Heart left ventricle (tissue), 16 donors: Measurements from ENCODE around the gene ELMO3. TPM values are rescaled to one million over a fixed set of nuclear protein-coding genes. Genes with fewer than 3 reads are reported as not detected.

Experiments
- ATAC-seq, 4 donors: fragments of 200-7000 bp; cut with Tn5 transposase; one replicate each; pipeline ENCODE4 v1.9.1; 2020 to 2022; ENCODE audit warnings: moderate library complexity in 4 of 4, mild to moderate bottlenecking in 3 of 4, moderate number of reproducible peaks in 1 of 4
- DNase-seq, 5 donors: peaks; one replicate each; pipeline ENCODE4 v3.0.0-alpha.2; 2020
- H3K27ac ChIP-seq, 12 donors: fragments of 200-600 bp; sonication (generic) in 4 of 12; one replicate each; pipeline versions ENCODE4 v1.5.0 to v1.8.0; 2016 to 2022; ENCODE audit warnings: mild to moderate bottlenecking in 2 of 12
- H3K27me3 ChIP-seq, 9 donors: fragments of 200-600 bp; sonication (generic) in 2 of 9; one replicate each; pipeline versions ENCODE4 v1.5.1 to v1.8.0; 2016 to 2022; ENCODE audit warnings: mild to moderate bottlenecking in 3 of 9
- H3K36me3 ChIP-seq, 9 donors: fragments of 200-600 bp; sonication (generic) in 2 of 9; one replicate each; pipeline versions ENCODE4 v1.5.0 to v1.8.0; 2018 to 2022; ENCODE audit warnings: mild to moderate bottlenecking in 2 of 9
- H3K4me1 ChIP-seq, 12 donors: fragments of 200-600 bp; sonication (generic) in 4 of 12; one replicate each; pipeline versions ENCODE4 v1.5.0 to v1.8.0; 2016 to 2022; ENCODE audit warnings: mild to moderate bottlenecking in 3 of 12
- H3K4me3 ChIP-seq, 12 donors: fragments of 200-600 bp; sonication (generic) in 4 of 12; one replicate each; pipeline versions ENCODE4 v1.5.0 to v1.8.0; 2017 to 2022; ENCODE audit warnings: mild to moderate bottlenecking in 9 of 12, moderate library complexity in 4 of 12
- H3K9me3 ChIP-seq, 12 donors: fragments of 200-600 bp; sonication (generic) in 4 of 12; one replicate each; pipeline versions ENCODE4 v1.5.0 to v1.8.0; 2016 to 2022; ENCODE audit warnings: mild to moderate bottlenecking in 1 of 12
- CTCF ChIP-seq, 12 donors: fragments of 200-600 bp; sonication (generic) in 4 of 12; IDR thresholded peaks; one replicate each; pipeline versions ENCODE4 v1.5.0 to v1.8.0; 2018 to 2022; ENCODE audit warnings: antibody characterized with exemption in 12 of 12, mild to moderate bottlenecking in 5 of 12
- POLR2A ChIP-seq, 2 donors: fragments of 450-650 bp; IDR thresholded peaks; one replicate each; pipeline ENCODE4 v1.6.1; 2017; ENCODE audit warnings: antibody characterized with exemption in 2 of 2, mild to moderate bottlenecking in 2 of 2, moderate library complexity in 2 of 2
- WGBS, 4 donors: extraction: QIAGEN DNeasy Blood & Tissue Kit in 2 of 4; methylation state at CpG; one replicate each; pipeline versions ENCODE4 v1.1.5 to v1.1.7; 2013 to 2018; 5-methylcytosine and 5-hydroxymethylcytosine counted together
- intact Hi-C, 10 donors: fragments of 100-400 bp; cut with DNase I; formaldehyde crosslinking; loops; one replicate each; pipeline versions ENCODE4 v1.11.1 to v1.14.2; 2022
- polyA plus RNA-seq, 2 donors: library from polyadenylated mRNA; stranded (reverse); fragments of 200-250 nt; gene quantifications; one replicate each; pipeline ENCODE4 v1.2.3, GENCODE V29; 2013
- total RNA-seq, 9 donors: library from RNA; depleted of rRNA in 2 of 9; stranded (reverse); fragments of >200 nt in 2 of 9; fragmentation: NEBNext Ultra II Directional in 3 of 9; extraction: Animal tissue kit (Norgen Biotek cat#: 25700) in 3 of 9; gene quantifications; one replicate each; pipeline versions ENCODE4 v1.1.0 to v1.2.4, GENCODE V29; 2016 to 2023
- donor health status: ischemic (EF 13 %, LVEDD 7.1; RV severe dilation, severe dysfunction).
- donor health status: healthy with polysubstance abuse.
- donor health status: DM: no; HTN: yes; CAD: no.
- donor health status: DM: no; HTN: no; CAD: no.
- donor health status: ischemic (EF 25% LVEDD 6.9; RV normal size, moderate dysfunction).
- donor health status: ischemic (EF 25% LVEDD 5.7; RV mildly dilated, moderate dysfunction).
- donor health status: healthy.
- donor health status: DM: yes; HTN: yes; CAD: no.
- donor health status: ischemic (EF 35%, LVEDD 5.7; RV mildly dilated, moderate dysfunction).
- donor health status: nonischemic (EF 11% LVEDD 7.7; RV severe dilation, severe dysfunction).
- donor health status: DM: yes; HTN: yes; CAD: no.
- donor health status: PGD.
- donor health status: ischemic (EF 29% LVEDD 5.4; RV normal size, mild dysfunction).
- donor health status: nonischemic (EF 23%, LVEDD 6.1; RV moderate dilation, normal function).

The ELMO3 gene
- total and polyA plus RNA-seq, 11 donors, result 0.32 to 1.8 (median 0.68) TPM

DNA sequence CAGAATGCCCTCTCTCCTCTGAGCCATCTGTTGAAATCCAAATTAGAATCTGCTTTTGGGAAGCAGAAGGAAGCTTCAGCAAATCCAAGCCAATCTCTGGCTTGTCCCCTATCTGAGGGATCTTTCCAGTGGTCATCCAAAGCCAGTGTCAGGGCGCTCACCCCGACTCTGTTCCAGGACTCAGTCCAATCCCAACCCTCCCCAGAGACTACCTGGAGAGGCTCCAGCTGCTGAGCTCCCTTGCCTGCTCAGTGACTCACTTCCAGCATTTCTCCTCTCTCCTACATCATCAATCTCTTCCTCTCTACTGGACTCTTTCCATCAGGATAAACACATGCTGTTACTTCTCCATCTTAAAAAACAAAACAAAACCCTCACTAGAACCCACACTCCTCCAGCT is 17.6 kb upstream of the ELMO3 start:
- Histone ChIP-seq H3K36me3 (peaks cover 0 to 4% (median 0%) of the 10 kb centered on the region in 9 donors), H3K4me3 (no peak overlapping the region), H3K9me3 (no peaks in the 10 kb centered on the region), H3K27ac (peak overlapping the region in 3 of 12 donors; percentile 5 to 55 (median 38)), H3K27me3 (no peaks in the 10 kb centered on the region), H3K4me1 (peaks cover 0 to 63% (median 32%) of the 10 kb centered on the region in 12 donors)
- no peak for TF ChIP-seq CTCF (IDR thresholded peaks at IDR 0.05)
- TF ChIP-seq POLR2A (IDR thresholded peaks at IDR 0.05), result no peak
- intact Hi-C loops, result loop anchor here in 3 of 10 donors (10.0 kb wide), 1 partner anchor 207 kb away; no protein-coding TSS in a partner anchor
- 47 to 58% (median 53%) methylated on average over 2 of the region's 2 CpGs for WGBS, 4 donors
- ATAC-seq (no peak), DNase-seq (no peak)

DNA sequence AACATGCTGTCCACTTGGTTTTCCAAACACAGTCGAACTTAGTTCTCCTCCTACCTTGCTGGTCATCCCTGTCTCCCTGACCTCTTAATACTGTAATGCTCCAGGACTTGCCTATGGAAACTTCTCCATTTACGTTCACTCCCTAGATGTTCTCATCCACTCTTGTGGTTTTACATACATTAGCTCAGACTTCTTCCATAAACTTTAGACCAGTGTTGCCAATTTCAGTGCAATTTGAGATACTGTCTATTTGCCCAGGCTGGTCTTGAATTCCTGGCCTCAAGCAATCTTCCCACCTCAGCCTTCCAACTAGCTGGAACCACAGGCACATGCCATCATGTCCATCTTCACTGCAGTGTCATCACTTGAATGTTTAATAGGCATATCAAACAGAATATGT is 16.6 kb upstream of the ELMO3 start:
- H3K4me3 ChIP-seq, result no peak overlapping the region
- TF ChIP-seq POLR2A (IDR thresholded peaks at IDR 0.05), result no peak
- TF ChIP-seq CTCF (IDR thresholded peaks at IDR 0.05), result no peak
- H3K36me3 ChIP-seq, result no peaks in the 10 kb centered on the region
- H3K27ac ChIP-seq, result no peak overlapping the region
- H3K4me1 ChIP-seq, result peaks cover 0 to 63% (median 31%) of the 10 kb centered on the region in 12 donors
- DNase-seq (no peak), ATAC-seq (no peak)
- no peaks in the 10 kb centered on the region for H3K27me3 ChIP-seq
- intact Hi-C loops, result loop anchor here in 5 of 10 donors (2.0 to 10.0 kb wide), 3 partner anchors 21 to 207 kb away; partner anchors contain the start of gene TMEM208 (in 1 of the 5)
- no peaks in the 10 kb centered on the region for H3K9me3 ChIP-seq
- 83 to 94% (median 91%) methylated on average over 2 of the region's 2 CpGs for WGBS, 4 donors

DNA sequence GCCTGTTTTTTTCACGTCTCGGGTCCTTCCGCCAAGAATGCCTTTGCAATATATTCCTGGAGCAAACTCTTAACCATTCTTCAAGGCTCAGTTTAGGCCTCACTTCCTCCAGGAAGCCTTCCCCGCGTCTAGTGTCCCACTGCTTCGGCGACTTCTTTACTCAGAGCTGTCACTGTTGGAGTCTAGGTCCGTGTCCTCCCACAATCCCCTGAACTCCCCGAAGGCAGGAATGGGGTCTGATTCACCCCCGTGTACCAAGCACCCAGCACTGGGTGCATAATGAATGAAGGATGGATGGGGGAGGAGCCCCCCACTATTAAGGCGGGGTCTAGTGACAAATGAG is 15.7 kb upstream of the ELMO3 start:
- no peak for TF ChIP-seq CTCF (IDR thresholded peaks at IDR 0.05)
- TF ChIP-seq POLR2A (IDR thresholded peaks at IDR 0.05), result no peak
- ATAC-seq, result no peak
- intact Hi-C loops, result loop anchor here in 5 of 10 donors (1.0 to 10.0 kb wide), 4 partner anchors 22 to 208 kb away; partner anchors contain the start of gene TMEM208 (in 1 of the 5)
- peaks cover 0 to 55% (median 28%) of the 10 kb centered on the region in 12 donors for H3K4me1 ChIP-seq
- no peaks in the 10 kb centered on the region for H3K9me3 ChIP-seq
- H3K27me3 ChIP-seq, result no peaks in the 10 kb centered on the region
- peak overlapping the region; percentile 90 to 100 (median 96) for H3K27ac ChIP-seq
- WGBS, 4 donors, result 9% methylated on average over 11 of the region's 11 CpGs
- H3K4me3 ChIP-seq, result peak overlapping the region in 11 of 12 donors; percentile 60 to 88 (median 72)
- no peaks in the 10 kb centered on the region for H3K36me3 ChIP-seq
- DNase-seq, result no peak

DNA sequence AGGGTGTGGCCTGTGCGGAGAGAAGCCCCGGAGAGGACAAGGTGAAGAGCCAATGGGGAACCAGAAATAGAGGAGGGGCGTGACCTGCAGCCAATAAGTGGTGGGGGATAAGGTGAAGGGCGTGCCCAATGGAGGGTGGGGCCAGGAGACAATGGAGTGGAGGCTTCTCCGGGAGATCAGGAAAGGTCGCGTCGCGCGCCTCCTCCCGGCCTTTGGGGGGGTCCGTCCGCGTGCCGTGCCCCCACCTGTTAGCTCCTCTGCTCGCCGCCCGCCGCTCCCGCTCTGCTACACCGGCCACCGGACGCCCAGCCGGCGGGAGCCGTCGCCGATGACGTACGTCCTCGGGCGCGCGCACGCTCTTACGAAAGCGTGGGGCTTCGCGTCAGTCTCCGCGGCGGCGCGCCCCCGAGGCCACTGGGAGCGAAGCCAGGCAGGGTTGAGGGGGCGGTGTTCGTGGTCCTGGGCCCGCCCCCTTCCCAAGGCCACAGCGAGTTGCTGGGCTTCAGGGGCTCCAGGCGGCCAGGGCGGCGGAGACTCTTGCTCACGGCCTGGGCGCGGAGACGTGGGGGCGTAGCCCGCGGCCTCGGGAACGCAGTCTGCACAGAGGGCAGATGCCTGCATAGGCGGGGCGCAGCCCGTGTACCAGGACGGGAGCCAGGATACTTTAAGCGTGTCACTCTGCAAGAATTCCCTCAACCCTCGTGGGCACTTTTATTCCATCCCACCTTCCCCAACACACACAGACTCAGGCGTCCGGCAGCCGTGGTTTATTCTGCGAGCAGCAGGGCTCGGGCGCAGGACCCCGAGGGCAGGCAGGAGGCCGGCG is 15.1 kb upstream of the ELMO3 start, which contains the start of gene MATCAP1:
TSS of gene MATCAP1 (minus strand) at position 337 of the 826 bp plus-strand sequence. CDS start 3,353 bp downstream, outside the sequence.
- H3K27ac ChIP-seq, result peak within 1 kb of the TSS; percentile 90 to 100 (median 96)
- TF ChIP-seq POLR2A (IDR thresholded peaks at IDR 0.05) (peak in 1 of 2 donors; percentile 54), CTCF (IDR thresholded peaks at IDR 0.05) (peak in 1 of 12 donors; percentile 10)
- ATAC-seq (peak; percentile 93 to 96 (median 94)), DNase-seq (peak; percentile 95 to 97 (median 96))
- H3K27me3 ChIP-seq, result no peaks in the 10 kb centered on the region
- 0 to 1% (median 0%) methylated on average over 37 to 77 of the region's 77 CpGs for WGBS, 4 donors
- intact Hi-C loops, result loop anchor here in 7 of 10 donors (1.0 to 10.0 kb wide), 7 partner anchors 23 to 229 kb away; partner anchors contain the start of genes FHOD1 (in 1 of the 7) and TMEM208 (in 1 of the 7)
- peak within 1 kb of the TSS; percentile 47 to 88 (median 72) for H3K4me3 ChIP-seq
- H3K36me3 ChIP-seq, result no peaks in the 10 kb centered on the region
- no peaks in the 10 kb centered on the region for H3K9me3 ChIP-seq
- H3K4me1 ChIP-seq, result peaks cover 0 to 49% (median 23%) of the 10 kb centered on the region in 12 donors
